GM18858 (cell line): ENCODE data around the gene GGT6.
"Not testable (repeated sequence)": the region's sequence is repeated elsewhere in the genome, so short reads cannot be mapped to it uniquely, and the experiment has no call there.

Experiments used
- ATAC-seq: cut with Tn5 transposase; IDR thresholded peaks from one replicate; pipeline ENCODE4 v1.9.1; 2021; ENCODE audit not compliant: unreplicated experiment

The GGT6 gene

DNA sequence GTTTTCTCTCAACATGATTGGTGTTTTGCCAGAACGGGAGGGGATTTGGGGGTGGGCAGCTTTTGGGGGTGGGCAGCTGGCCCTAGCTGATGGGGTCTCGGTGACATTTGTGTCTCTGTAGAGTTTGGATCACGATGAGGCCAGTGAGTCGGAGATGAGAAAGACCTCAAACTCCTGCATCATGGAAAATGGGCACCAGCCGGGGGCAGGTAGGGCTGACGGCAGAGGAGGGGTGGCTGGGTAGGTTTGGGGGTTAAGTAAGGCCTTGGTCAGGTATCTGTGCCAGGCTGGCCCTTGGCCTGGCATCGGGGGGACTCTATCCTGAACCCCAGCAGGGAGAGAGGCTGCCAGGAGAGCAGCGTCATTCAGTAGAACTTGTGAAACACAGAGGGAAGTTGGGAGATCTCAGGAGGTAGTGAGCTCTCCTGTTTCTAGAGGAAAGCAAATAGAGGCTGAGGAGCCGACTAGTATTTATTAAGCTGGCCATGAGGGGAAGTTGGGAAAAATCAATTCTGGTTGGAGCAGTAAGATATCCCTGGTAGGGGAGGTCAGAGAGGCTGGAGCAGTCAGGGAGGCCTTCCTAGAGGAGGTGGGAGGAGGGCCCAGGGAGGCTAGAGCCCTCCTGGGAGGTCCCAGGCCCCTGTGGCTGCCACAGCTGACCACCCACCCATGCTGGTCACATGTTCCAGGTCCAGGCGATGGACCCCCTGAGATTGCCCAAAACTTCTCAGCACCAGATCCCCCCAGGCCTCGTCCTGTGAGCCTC, 32.0 kb upstream of the GGT6 start:
- no peak for ATAC-seq

DNA sequence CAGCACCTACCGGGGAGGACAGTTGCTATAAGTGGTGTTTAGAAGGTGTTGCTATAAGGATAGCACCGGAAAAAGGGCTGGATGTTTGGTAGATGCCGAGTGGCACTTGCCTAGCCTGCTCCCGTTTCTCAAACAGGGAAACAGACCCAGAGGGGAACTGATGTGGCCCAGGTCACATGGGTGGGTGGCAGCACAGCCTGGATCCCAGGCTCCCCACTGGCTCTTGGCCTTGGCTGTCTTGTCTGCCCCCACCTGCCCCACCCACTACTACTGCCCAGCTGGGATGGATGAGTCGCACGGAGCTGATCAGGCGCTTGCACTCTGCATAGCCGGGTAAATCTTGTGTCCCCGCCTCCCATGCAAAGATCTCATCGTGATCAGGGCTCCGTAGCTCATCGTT, 31.2 kb upstream of the GGT6 start:
- no peak for ATAC-seq

DNA sequence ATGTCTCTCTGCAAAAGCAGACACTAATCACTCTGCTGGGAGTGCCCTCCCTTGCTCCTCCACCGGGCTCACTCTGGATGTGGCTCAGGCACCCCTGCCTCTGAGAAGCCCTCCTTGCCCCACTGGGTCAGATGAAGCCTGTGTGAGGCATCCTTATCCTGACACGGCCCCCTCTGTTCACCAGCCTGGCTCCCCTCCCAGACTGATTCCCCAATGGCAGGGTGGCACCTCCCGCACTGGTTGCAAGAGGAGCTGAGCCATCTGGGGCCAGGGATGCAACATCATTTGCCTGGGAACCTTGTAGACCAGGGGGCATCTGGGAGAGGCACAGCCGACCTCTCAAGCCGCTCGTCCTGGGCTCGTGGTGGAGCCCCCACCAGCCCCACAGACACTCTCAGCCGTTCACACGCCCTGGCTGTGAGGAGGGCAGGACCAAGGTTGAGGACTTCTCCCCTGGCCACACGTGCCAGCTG, 30.6 kb upstream of the GGT6 start:
- no peak for ATAC-seq

GRCh38 chr17:4590042-4590441, 29.7 kb upstream of the GGT6 start:
- not testable (repeated sequence) for ATAC-seq

- no peak for ATAC-seq
Observed at GRCh38 chr17:4588898-4589625, 28.7 kb upstream of the GGT6 start.

DNA sequence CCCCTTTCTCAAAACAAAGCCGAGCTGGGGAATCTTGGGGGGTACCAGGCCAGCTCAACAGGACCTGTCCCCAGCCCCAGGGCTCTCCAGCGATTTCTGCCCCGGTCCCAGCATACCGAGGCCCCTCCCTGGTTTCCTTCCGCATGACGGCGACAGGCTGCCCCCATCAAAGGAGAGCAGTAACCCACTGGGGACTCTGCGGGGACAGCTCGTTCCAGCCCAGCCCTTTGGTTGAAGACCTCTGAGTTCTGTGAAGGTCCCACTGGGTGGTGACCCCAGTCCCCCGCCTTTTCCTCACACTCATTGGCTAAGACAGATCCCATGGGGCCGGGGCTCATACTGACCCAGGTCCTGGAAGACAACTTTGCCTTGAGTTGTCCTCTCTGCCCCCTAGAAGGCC, 28.0 kb upstream of the GGT6 start:
- no peak for ATAC-seq

DNA sequence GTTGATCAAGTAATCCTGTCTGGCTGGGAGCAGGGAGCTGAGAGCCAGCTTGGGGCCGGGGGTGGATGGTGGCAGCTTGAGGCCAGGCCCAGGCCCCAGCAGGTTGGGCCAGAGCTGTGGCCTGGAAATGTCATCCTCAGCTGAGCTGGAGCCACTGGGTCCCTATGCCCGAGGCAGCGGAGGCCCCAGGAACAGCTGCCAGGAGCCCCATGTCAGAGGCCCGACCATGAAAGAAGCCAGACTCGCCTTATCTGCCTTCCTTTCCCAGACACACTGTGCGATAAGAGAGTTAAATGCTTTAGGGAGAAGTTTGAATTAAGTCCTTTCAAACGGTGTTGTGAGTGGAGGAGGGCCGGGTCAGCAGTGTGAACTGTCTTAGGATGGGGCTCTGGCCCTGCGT, 27.4 kb upstream of the GGT6 start:
- no peak for ATAC-seq

- ATAC-seq: no peak
Observed at GRCh38 chr17:4587195-4587594, 26.8 kb upstream of the GGT6 start.

DNA sequence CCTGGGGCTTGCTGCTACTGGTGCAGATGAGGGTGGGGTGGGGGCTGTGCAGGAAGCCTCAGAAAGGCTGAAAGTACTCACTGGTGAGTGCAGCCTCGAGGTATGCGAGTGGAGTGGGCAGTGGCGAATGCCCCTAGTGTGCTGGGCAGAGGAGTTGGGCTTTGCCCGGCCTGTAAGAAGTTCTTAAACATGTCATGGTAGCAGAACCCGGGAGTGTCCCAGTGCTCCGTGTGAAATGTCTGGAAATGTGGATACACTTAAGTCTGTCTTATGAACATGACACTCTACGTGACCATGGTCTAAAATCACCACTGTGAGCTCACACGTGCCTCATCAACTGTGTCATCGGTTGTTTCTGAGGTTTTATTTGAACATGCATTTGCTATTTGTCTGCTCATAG, 25.7 kb upstream of the GGT6 start:
- no peak for ATAC-seq

GRCh38 chr17:4585638-4585994, 25.2 kb upstream of the GGT6 start:
- no peak for ATAC-seq

DNA sequence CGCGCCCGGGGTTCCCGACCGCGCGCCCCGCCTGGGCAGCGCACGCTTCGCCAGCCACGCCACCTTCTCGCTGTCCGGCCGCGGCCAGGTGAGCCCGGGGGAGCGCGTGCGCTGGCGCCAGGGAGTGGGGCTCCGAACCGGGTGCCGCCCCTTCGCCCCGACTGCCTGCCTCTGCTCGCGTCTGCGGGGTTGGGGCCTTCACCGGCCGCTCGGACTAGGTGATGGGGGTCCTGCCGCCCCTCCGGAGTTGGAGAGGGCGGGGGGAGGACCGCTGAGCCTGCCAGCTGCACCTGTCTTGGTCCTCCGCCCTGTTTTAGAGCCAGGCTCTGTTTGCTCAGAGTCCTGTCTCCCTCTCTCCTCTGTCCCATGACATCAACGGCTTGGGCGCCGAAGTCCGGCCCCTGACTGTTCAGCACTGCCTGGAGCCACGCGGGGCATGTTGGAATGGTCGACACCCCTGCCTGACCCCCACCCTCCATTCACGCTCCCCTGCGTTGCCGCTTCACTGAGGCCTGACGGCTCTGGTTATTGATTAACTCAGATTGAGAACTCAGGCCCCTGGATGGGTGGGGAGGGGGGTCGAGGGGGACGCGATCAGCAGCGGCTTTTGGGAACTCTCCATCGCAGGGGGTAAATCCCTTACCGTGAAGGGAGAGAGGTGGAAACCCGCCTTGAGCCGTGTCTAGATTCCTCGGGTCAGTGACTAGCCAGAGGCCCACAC, 24.7 kb upstream of the GGT6 start:
- ATAC-seq: no peak

DNA sequence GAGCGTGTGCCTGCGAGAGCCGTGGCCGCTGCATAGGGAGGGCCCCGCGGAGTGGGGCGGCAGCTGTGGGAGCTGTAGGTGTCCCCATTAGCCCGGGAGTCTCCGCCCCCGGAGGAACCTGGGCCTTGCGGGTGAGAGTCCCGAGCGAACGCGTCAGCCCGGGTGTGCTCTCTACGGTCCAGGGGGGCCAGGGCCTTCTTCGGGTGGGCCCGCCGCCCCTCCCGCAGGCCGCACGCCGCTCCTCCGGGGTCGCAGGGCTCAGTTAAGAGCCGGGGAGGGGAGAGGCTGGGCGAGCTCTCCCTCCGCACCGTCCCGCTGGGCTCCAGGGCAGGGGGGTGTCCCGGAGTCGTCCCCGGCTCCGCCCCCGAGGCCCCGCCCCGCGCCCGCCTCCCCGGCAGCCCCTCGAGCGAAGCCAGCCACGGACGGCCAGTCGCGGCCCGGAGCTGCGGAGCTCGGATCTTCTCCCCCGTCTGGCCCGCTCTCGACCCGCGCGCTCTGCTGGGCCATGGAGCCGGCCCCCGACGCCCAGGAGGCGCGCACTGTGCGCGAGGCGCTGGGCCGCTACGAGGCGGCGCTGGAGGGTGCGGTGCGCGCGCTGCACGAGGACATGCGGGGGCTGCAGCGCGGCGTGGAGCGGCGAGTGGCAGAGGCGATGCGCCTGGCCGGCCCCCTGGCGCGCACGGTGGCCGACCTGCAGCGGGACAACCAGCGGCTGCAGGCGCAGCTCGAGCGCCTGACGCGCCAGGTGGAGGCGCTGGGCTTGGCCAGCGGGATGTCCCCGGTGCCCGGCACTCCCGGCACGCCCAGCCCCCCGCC, 23.9 kb upstream of the GGT6 start, which contains the start of gene SMTNL2:
TSS of gene SMTNL2 (plus strand) at position 429 of the 816 bp plus-strand sequence. CDS start at position 506, 77 bp downstream.
- ATAC-seq: no peak

- ATAC-seq: no peak
Observed at GRCh38 chr17:4583782-4584100, 23.4 kb upstream of the GGT6 start.

GRCh38 chr17:4583206-4583605, 22.8 kb upstream of the GGT6 start:
- ATAC-seq: no peak

GRCh38 chr17:4582691-4583090, 22.3 kb upstream of the GGT6 start:
- no peak for ATAC-seq

DNA sequence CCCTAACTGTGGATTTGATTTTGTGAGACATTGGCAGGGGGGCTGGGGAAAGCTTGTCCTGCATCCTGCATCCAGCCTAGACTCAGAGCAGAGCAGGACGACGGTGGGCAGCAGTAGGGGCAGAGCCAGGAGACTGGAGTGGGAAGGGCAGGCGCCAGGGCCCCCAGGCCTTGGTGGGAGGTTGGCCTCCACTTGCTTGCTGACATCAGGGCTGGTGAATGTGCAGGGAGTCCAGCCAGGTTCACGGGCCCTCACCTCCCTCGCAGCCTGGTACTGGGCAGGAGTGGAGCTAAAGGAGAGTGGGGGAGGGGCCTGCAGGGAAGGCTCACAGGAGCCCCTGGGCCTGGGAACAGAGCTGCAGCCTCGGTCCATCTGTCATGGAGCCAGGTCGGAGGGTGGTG, 21.7 kb upstream of the GGT6 start:
- ATAC-seq: no peak

DNA sequence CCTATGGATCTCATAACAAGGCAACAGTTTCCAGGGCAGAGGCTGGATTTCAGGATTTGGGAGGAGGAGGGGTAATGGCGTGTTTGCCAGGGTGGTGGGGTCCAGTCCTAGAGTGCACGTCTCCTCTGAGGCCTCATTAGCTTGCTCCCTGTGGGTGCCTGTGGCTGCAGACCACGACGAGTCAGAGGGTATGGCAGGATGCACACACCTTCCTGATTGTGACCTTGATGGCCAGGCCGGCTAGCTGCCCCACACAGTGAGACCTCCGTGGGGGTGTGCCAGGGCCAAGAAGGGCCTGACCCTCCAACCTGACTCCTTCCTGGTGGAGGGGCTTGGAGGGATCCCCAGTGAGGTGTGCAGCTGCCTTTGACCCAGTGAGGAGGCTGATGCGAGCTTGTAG, 19.9 kb upstream of the GGT6 start:
- ATAC-seq: no peak

DNA sequence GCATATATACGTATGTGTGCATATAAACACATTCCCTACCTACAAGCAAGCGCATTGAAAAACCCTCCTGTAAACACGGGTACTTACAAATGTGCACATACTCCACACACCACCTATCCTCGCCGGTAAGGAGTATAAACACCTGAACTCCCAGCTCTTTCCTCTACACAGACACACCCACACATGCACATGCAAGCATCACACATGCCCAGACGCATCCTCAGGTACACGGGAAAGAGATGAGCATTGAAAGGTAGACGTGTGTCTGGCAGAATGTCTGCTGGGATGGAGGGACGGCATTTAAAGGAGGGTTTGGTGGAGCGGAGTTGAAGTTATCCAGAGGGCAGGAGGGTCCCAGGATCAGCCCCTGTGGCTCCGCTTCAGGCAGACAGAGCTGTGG, 19.3 kb upstream of the GGT6 start:
- ATAC-seq: no peak

GRCh38 chr17:4578349-4578748, 18.0 kb upstream of the GGT6 start:
- ATAC-seq: not testable (repeated sequence)

- ATAC-seq: no peak
Observed at GRCh38 chr17:4577386-4577993, 17.1 kb upstream of the GGT6 start.
